Activated CD8-positive, alpha-beta memory T cell treated with anti-CD3 and anti-CD28 coated beads, Interleukin-2, amount 50 U/mL, for 4 hours (primary cell): Measurements from ENCODE around the gene HERC3.

Experiments used
- DNase-seq: peaks from one replicate; pipeline ENCODE4 v3.0.0-alpha.2; 2020

HERC3 gene

DNA sequence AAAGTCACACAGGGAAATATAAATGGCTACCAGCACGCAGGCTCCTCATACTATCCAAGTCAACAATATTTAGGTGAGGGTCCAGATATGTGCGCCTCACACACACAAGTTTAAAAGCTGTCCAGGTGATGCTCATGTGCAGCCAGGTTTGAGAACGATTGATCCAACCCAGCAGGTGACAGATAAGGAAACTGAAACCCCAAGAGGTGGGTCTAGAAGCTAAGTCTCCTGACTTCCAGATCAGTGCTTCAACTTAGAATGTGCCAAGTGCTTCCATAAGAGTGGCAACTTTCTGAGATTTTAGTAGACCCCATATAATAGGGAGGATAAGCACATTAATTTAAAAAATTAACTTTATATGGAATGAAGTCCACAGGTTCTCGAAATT lies 159.8 kb downstream of the HERC3 start:
- no peak for DNase-seq

GRCh38 chr4:88752754-88753153 lies 160.5 kb downstream of the HERC3 start:
- no peak for DNase-seq

GRCh38 chr4:88753658-88754571 lies 161.6 kb downstream of the HERC3 start:
- DNase-seq, result no peak

DNA sequence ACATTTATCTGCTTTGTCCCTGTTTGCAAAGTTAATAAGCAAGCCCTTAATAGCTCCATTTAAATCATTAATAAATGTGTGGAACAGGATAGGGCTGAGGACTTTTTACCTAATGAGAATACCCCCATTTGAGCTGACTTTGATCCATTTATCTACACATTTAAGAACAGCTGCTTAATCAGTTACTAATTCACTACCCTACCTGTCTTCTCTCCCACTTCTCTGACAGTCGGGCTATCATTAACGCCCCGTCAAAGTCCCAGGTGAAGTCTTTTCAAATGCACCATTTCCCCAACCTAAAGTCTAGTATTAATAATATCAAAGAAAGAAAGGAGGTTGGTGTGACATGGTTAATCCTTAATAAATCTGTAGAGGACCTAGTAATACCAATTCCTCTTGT lies 162.5 kb downstream of the HERC3 start:
- DNase-seq, result no peak

DNA sequence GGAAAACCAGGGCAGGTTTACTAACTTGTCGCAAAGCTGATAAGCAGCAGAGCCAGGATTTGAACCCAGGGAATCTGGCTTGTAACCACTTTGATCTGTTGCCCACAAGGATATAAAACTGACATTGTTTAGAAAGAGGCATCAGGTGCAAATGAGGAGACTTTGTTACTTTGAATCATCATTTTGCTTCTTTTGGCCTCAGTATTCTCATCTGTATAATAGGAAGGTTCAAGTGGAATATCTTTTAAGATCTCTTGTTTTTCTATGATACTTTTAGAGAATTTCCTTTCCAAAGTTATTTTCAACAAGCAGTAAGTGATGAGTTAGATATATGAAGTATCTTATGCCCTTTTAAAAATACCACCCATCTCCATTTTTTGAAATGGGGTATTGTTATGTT lies 163.2 kb downstream of the HERC3 start:
- no peak for DNase-seq

DNA sequence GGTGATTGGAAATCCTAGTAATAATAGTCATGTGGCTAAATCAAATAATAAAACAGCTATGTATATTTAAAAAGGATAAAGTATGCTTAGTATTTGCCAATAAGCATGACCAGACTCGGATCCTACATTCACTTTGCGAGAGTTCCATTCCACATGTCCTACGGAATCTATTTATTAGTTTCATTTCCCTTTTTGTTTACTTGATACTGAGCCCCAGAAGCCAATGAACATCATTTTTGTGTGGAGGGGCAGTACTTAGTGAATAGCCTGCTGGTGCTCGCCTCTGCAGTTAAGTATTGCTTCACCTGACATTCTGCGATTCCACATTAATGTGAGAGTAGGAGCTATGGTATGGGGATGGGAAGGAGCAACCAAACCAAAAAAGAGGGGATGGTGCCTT lies 163.9 kb downstream of the HERC3 start:
- no peak for DNase-seq

DNA sequence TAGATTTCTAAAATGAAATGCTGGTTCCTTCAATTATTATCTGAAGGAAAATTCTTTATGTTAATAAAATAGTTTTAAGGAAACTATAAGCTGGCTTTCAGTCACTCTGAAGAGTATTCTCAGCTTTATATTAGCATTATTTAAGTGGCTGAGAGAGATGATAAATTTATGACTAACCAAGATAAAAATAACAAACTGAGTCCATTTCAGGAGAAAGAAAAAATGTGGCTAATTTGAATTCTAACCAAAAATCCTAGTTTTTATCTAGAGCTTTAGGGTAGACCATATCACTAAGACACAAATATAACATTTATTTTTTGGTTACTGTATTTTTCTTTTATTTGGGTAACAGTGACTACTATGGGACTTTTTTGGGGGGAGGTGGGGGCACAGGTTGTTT lies 164.8 kb downstream of the HERC3 start:
- no peak for DNase-seq

DNA sequence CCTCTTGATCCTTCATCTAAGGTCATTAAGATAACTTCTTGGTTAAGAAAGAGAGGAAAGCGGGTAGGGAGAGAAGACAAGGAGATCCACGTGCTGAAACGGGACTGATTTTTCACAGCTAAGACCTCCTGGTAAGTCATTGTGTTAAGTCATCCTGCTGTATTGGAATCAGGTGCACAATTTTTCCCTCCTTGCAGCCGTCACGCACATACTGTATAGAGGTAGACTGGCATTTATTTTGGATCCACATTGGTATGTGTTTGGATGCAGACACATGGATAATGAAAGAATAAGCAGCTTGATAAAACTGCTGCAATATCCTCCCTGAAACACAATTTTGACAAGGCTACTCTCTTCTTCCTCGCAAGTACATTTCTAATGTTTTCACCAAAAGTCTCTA lies 165.5 kb downstream of the HERC3 start:
- DNase-seq, result no peak
